GM12801 (cell line): ENCODE results near the gene DNAJC11.

ENCODE experiments used
- TF ChIP-seq, protein P1 (sequence below): IDR thresholded peaks from one replicate; pipeline ENCODE4 v1.5.1; 2011; ENCODE audit warnings: control low read depth; ENCODE audit not compliant: insufficient read length; ENCODE audit errors: extremely low read depth

Gene DNAJC11

DNA sequence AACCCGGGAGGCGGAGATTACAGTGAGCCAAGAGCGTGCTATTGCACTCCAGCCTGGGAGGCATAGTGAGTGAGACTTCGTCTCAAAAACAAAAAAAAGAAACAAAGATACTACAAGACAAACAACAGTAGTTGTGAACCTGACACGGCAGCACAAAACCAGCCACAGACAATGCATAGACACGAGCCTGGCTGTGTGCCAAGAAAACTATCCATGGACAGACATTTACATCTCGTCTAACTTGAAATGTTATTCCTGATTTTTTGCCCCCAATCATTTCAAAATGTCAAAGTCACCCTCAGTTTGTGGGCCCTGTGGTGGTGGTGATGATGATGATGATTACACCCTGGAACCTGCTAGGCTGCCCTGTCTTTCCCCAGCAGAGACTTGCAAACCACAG is 105.3 kb downstream of the DNAJC11 start:
- TF ChIP-seq, protein P1, sequence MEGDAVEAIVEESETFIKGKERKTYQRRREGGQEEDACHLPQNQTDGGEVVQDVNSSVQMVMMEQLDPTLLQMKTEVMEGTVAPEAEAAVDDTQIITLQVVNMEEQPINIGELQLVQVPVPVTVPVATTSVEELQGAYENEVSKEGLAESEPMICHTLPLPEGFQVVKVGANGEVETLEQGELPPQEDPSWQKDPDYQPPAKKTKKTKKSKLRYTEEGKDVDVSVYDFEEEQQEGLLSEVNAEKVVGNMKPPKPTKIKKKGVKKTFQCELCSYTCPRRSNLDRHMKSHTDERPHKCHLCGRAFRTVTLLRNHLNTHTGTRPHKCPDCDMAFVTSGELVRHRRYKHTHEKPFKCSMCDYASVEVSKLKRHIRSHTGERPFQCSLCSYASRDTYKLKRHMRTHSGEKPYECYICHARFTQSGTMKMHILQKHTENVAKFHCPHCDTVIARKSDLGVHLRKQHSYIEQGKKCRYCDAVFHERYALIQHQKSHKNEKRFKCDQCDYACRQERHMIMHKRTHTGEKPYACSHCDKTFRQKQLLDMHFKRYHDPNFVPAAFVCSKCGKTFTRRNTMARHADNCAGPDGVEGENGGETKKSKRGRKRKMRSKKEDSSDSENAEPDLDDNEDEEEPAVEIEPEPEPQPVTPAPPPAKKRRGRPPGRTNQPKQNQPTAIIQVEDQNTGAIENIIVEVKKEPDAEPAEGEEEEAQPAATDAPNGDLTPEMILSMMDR: no peak

DNA sequence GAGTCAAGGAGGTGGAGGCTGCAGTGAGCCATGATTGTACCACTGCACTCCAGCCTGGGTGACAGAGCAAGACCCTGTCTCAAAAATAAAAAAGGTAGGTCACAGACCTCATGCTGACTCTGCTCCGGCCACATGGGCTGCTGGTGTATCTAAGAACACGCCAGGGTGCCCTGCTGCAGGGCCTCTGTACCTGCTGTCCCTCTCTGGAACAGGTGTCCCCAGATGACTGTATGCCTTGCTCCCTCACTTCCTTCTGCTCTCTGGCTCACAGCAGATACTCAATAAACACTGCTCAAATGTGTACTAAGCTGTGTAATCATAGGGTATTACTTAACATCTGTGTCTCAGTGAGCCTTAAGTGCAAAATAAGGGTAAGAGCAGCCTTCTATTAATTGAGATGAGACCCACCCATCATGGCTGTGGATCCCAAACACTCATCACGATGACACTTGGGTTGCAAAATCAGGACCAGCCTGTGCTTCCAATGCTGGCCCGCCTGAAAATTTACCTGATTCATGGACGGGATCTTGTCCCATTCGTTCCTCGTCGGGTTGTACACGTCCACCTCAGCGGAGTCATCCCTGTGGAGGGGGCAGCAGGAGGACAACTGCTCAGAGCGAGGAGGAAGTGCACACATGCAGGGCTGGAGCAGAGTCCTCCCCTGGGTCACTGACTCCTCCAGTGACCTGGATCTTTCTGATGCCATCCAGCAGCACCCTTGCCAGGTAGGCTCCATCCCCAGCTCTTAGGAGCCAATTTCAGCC is 106.5 kb downstream of the DNAJC11 start:
- TF ChIP-seq, protein P1: no peak

DNA sequence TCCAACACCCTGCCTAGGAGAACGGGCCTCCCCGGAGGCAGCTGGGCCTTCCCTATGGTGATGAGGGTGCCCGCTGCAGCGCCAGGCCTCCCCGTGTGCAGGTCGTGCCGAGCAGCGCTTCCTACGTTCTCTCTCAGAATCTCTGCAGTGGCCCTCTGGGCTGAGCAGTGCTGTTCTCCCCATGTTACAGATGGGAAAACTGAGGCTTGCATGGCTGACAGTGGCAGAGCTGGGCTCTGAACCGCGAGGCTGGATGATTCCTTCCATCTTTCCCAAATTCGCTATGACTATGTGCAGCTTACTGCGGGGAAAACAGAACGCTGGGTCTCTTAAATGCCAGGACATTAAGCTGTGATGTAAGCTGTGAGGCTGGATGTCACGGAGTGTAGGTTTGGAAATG is 107.8 kb downstream of the DNAJC11 start:
- TF ChIP-seq, protein P1: no peak

DNA sequence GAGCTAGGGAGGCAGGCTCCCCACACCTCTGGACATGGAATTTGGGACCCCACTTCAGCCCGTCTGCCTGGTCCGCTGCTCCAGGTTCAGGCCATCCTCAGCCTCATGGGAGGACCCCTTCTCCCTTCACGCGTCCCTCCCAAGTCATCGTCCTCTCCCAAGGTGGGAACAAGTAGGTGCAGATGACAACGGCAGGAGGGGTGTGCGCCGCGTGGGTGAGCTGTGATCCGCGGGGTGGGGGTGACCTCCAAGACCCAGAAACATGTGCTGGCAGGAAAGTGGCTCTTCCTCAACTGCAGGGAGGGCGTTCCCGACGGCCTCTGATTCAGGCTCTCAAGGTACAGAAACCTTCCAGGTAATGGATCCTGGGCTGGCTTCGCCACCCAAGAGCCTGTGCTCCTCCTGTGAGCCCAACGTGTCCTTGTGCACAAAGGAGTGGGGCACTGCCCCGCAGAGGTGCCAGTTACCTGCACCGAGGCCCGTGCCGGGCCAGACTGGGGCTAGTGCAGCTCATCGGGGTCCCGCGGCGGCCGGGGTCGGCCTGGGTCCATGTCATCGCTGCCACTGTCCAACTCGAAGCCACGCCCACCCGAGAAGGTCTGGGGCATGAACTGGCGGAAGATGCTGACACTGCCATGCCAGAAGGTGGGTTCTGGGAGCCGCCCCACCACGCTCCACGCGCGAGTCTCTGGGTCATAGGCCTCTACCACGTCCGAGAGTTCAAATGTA is 108.6 kb downstream of the DNAJC11 start:
- TF ChIP-seq, protein P1: no peak

DNA sequence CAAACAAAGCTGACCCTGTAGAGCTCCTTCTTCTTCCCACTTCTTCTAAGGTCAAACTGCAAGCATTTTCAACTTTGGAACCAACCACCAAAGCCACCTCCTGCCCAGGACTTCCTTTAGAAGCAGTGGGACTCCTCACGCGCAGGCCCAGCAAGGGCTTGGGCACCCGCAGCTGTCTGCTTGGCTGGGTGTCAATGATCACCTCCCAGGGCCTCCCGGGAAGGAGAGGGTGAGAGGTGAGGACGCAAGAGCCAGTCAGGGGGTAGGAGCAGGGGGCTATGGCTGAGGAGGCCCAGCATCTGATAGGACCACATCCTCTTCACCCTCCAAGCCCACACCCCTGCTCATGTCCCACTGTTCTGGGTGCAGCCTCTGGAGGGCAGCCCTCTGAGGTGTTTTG is 109.2 kb downstream of the DNAJC11 start:
- TF ChIP-seq, protein P1: no peak

DNA sequence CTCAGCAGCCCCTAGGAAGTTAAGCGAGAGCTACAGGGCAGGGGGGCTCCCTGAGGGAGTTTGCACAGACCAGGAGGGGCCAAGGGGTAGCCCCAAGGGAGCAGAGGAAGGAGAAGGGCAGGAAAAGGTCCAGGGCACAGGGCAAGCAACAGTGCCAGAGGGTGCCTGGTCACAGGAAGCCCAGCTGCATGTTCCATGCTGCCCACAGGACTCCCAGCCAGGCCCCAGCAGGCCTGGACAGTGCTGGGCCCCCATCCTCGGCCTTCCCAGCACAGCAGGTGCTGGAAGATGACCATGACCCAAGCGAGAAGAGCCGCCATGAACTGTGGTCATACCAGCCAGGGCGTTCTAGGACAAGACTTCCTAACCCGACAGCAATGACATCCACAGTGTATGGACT is 110.0 kb downstream of the DNAJC11 start:
- TF ChIP-seq, protein P1: no peak

DNA sequence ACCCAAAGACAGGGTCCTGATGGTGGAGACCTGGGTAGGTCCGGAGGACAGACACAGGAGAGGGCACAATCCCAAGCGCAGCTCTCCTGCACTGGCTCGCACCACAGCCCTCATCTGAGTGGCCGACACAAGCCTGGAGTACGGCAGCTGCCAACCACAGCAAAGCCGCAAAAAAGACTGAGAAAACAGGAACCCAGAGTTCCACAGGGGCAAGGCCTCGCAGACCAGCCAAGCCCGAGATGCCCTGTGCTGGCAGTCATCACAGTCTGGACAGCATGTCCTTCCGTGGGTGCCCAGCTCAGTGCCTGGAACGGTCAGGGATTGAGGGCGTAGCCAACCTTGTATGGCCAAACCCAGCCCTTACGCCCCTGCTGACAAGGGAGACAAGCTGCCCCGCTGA is 110.4 kb downstream of the DNAJC11 start:
- TF ChIP-seq, protein P1: no peak
